ENCODE results near the gene POLA1.

Gene POLA1

DNA sequence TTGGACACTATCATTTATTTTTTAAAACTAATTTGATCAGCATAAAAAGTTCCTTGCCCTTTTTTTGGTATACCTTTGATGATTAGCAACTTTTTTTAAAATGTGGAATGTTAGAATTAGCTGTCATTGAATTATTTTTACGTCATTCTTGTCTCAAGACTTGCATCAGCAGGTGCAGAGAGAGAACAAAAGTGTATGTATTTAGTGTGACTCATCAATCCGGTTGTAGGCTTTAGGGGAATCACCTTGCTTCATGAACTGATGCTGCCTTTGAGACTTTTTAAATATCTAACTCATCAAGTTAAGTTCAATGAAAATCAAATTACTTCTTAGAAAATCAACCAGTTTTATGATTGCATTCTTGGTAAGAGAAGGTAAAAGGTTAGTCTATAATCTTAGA, 197.0 kb downstream of the POLA1 start:
- DNase-seq: no peak

DNA sequence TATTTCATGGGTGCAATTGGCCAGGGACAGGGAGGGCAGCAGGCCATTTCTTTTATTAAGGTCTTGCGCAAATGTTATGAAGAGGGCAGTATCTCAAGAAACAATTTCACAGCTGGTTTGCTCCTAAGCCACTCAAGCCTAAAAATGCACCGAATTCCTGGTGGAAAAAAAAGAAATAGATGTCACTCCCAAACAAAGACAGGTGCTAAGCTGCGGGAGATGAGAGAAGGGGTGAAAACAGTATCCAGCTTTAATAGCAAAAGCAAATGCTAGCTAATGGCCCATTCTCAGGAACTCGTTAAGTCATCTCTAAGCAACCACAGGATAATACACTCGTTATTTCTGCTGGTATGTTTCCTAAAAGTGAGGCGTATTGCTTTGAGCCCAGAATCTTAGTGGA, 205.7 kb downstream of the POLA1 start:
- DNase-seq: no peak

DNA sequence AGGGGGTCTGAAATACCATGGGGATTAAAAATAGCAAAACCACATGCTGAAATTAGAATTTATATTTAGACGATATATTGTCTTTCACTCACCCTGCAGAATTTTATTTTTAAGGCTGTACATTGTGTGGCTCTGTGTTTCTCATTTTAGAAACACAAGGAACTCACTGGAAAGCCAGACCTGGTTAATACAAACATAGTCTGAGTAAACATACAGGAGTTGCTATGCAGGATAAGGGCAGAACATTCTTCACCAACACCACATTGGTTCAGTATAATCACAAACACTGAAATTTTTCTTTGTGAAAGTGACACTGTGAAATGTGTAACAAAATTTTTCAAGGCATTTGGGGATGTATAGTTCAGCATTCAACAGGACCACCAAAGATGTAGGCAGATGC, 206.5 kb downstream of the POLA1 start:
- no peak for DNase-seq

DNA sequence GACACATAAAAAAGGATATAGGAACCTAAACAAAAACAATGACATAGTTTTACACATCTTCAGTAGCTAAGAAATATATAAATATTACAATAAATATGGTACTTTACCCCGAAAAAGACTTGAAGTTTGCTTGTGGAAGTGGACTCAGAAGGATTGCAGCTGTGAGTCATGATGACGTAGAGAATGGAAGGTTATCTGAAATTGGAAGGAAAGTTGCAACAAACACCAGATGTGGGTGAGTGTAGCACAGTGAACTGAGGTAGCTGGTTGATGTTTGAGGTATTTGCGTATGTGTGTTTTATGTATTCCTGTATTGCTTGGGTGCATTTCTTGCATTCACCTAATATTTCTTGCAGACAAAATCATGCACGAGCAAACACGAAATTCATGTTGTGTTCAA, 209.1 kb downstream of the POLA1 start:
- DNase-seq: no peak

DNA sequence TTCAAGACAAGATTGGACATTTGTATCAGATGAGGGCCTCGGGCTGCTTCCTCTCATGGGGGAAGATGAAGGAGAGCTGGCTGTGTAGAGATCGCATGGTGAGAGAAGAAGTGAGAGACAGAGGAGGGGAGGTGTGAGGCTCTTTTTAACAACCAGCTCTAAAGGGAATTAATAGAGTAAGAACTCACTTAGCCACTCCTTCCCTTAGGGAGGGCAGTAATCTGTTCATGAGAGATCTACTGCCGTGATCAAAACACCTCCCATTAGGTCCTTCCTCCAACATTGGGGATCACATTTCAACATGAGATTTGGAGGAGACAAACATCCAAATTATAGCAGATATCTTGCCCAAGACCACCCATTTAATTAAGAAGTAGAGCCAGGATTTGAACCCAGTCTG, 225.0 kb downstream of the POLA1 start:
- no peak for DNase-seq

DNA sequence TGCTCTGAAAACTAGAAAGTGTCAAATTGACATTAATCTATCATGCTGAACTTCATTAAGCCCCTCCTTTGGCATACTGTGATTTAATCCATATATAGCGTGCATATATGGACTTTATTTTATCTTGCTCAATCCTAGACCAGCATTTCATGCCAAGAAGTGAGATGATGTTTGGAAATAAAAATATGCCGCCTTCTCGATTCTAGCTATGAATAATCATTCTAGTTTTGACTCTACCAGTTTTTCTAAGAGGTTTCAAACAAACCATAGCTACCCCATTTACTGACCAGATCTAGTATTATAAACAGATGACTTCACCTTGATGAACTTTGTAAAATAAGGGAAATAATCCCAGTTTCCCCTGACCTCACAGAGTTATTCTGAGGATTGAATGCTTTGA, 227.1 kb downstream of the POLA1 start:
- DNase-seq: no peak

DNA sequence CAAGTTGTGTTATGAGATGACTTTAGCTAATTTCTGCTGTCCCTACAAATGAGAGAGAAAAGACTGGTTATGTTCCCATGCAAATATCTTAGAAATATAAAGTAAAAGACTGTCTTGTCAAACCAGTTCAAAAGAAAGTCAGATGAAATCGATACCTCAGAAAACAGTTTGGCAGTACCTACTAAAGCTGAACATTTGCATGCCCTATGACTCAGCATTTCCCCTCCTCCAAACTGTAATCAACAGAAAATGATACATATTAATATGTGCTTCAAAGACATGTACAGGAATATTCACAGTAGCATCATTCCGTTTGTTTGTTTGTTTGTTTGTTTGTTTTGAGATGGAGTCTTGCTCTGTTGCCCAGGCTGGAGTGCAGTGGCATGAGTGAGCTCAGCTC, 231.7 kb downstream of the POLA1 start:
- no peak for DNase-seq

- DNase-seq: no peak
Measured at GRCh38 chrX:24927372-24927771, 233.7 kb downstream of the POLA1 start.

- DNase-seq: no peak
Measured at GRCh38 chrX:24928114-24928513, 234.4 kb downstream of the POLA1 start.

DNA sequence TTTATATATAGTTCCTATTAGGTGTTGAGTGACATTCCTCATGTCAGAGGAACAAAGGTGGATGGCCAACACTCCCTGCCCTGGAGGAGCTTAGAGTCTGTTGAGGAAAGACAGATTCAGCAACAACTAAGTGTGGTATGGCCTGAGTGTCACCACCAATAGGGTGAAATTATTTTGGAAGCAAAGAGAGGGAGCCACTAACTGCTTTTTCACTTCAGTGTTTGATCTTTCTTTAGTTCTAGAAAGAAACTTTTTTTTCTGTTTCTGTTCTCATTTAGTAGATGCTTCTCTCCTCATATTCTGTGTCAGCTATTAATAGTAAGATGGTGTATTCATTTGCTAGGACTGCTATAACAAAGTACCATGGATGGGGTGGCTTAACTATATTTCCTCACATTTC, 240.6 kb downstream of the POLA1 start:
- DNase-seq: no peak

GRCh38 chrX:24945009-24945408, 251.3 kb downstream of the POLA1 start:
- DNase-seq: no peak

GRCh38 chrX:24946369-24946768, 252.7 kb downstream of the POLA1 start:
- DNase-seq: no peak

DNA sequence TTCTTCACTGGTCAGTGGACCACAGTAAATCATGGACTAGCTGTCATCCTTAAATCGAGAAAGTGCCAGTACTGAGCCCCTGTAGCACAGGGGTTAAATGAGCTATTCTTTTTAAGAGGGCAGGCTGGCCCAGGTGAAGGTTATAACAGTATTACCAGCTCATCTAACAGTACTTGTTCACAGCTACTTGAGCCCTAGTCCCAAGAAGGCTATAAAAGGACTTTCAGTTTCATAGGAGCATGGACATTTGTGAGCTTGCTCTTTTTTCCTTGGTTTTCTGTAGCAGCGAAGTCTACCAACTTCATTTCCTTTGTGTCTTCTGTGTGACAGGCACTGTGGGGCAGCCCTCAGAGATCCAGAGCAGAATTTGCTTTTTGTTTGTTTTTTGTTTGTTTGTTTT, 261.0 kb downstream of the POLA1 start:
- no peak for DNase-seq

DNA sequence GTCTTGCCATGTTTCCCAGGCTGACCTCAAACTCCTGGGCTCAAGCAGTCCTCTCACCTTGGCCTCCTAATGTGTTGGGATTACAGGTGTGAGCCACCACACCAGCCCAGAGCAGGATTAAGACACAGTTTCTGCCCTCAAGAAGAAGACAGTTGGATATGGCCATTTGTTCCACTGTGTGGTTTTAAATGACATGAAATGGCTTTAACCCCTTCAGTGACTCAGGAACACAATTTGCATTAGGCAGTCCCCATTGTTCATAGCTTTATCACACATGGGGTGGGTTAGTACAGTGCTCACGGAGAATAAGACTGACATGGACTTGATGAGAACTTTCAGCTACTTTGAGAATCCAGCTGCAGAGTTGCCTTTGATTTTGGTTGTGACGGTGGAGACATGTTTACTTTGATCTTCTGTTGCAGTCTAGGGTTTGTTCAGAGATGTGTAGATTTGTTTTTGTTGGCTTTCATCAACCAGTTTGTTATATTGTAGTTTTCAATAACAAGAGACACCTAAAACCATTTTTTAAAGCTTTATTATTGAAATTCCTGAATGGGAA, 261.7 kb downstream of the POLA1 start:
- no peak for DNase-seq

DNA sequence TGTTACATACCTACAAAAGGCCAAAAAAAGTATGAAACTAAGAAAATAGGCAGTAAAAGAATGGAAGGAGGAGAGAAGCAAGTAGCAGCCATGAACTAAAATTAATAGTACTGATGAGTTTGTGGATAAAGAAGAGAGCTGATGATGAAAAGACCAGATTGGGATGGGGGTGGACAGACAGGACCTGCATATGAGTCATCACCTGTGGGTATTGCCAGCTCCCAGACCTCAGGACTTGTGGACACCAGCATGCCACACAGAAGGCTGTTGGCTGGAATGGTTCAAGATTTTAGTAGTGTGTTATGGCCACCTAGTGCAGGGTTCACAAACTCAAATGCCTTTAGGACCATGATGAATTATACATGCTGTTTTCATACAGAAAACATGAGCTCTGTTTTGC, 263.1 kb downstream of the POLA1 start:
- DNase-seq: no peak

GRCh38 chrX:24961809-24962208, 268.1 kb downstream of the POLA1 start:
- DNase-seq: no peak

- DNase-seq: no peak
Measured at GRCh38 chrX:24963823-24964222, 270.1 kb downstream of the POLA1 start.

GRCh38 chrX:24965372-24965771, 271.7 kb downstream of the POLA1 start:
- no peak for DNase-seq

DNA sequence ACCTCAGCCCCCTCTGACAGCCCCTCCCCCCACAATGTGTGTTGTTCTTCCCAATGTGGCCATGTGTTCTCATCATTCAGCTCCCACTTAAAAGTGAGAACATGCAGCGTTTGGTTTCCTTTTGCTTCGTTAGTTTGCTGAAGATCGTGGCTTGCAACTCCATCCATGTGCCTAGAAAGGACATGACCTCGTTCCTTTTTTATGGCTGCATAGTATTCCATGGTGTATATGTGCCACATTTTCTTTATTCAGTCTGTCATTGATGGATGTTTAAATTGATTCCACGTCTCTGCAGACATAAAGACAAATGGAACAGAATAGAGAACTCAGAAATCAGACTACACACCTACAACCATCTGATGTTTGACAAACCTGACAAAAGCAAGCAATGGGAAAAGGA, 276.1 kb downstream of the POLA1 start:
- DNase-seq: no peak

DNA sequence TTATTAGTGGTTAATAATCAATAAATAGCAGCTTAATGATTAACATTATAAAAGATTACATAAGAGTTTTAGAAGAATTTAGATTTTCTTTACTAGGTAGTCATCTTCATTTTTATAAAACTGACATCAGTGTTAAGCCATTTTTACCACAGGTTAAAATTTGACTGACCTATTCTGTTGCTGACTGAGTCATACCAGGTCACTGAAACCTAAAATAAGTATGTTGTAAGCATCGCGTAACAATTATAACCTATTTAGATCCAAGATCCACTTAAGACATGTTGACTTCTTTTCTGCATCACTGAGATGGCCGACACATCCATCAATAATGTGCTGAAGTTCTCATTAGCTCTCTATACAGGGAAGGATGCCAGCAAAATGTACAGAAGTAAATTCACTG, 285.4 kb downstream of the POLA1 start:
- DNase-seq: no peak

GRCh38 chrX:24981030-24981429, 287.3 kb downstream of the POLA1 start:
- DNase-seq: no peak

- no peak for DNase-seq
Measured at GRCh38 chrX:24982306-24982965, 288.7 kb downstream of the POLA1 start.

GRCh38 chrX:24983931-24984330, 290.2 kb downstream of the POLA1 start:
- DNase-seq: no peak

- no peak for DNase-seq
Measured at GRCh38 chrX:24985120-24985519, 291.4 kb downstream of the POLA1 start.

- no peak for DNase-seq
Measured at GRCh38 chrX:24987731-24988130, 294.0 kb downstream of the POLA1 start.
